HG03565 (cell line): ENCODE data around the gene CHAMP1.
A peak's percentile ranks its signal among the peaks of the same experiment; 100 is the strongest.

Experiments
- ATAC-seq: cut with Tn5 transposase; IDR thresholded peaks from one replicate; pipeline ENCODE4 v1.9.1; 2021; ENCODE audit warnings: mild to moderate bottlenecking, moderate library complexity; ENCODE audit not compliant: unreplicated experiment

Gene CHAMP1, protein sequence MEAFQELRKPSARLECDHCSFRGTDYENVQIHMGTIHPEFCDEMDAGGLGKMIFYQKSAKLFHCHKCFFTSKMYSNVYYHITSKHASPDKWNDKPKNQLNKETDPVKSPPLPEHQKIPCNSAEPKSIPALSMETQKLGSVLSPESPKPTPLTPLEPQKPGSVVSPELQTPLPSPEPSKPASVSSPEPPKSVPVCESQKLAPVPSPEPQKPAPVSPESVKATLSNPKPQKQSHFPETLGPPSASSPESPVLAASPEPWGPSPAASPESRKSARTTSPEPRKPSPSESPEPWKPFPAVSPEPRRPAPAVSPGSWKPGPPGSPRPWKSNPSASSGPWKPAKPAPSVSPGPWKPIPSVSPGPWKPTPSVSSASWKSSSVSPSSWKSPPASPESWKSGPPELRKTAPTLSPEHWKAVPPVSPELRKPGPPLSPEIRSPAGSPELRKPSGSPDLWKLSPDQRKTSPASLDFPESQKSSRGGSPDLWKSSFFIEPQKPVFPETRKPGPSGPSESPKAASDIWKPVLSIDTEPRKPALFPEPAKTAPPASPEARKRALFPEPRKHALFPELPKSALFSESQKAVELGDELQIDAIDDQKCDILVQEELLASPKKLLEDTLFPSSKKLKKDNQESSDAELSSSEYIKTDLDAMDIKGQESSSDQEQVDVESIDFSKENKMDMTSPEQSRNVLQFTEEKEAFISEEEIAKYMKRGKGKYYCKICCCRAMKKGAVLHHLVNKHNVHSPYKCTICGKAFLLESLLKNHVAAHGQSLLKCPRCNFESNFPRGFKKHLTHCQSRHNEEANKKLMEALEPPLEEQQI

GRCh38 chr13:114314074-114314912 is at the start of gene CHAMP1:
CHAMP1 (plus strand) TSS chr13:114314503; CDS start chr13:114323843, 9,340 bp downstream.
- ATAC-seq, result peak; percentile 79

- ATAC-seq, result no peak
These were observed 49.3 kb upstream of the CHAMP1 start for GRCh38 chr13:114264886-114265611.

DNA sequence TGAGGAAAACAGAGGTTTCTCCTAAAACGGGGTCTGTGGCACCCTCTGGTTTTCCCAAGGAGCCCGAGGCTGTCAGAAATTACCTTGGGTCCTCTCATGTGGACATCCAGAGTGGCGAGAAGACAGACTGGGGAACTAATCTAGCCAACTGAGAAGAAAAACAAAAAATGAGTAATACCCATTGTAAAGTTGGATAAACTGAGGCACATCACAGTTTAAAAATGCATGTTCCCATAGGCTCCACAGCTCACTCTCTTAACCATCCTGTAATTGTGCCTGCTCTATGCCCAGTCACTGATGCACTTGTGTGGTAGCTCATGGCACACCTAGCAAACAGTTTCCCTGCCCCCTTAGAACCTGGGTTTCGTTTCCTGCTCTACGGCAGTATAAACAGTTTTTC is 48.1 kb upstream of the CHAMP1 start:
- ATAC-seq, result no peak

DNA sequence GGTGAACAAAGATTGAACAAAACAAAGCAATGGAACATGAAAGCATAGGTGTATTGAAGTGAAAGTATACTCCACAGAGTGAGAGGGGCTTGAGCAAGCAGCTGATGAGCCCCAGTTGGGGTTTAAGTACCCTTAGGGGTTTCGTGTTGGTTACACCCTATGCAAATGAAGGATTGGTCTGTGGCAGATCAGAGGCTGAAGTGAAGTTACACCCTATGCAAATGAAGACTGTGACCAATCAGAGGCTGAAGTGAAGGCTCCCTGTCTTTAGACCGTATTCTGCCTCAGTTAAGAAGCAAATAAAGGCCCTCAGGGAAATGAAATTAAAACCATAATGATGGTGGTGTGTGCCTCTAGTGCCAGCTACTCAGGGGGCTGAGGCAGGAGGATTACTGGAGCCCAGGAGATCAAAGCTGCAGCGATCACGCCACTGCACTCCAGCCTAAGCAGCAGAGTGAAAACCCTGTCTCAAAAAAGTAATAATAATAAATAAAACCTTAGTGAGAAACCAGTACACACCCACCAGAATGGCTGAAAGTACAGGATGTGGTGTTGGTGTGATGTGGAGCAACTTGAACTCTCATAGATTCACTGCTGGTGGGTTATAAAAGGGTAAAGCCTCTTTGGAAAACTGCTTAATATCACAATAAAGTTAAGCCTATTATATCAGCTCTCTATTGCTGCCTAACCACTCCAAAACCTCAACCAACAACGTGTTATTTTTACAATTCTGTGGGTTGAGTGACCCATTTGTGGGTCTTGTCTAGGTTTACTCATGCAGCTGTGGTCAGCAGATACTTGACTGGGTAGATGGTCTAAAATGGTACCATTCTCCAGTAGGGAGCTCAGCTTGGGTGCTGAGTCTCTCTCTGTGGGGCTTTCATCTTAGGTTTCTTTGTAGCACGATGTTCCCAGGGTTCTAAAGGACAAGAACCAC is 45.7 kb upstream of the CHAMP1 start:
- no peak for ATAC-seq

- no peak for ATAC-seq
These were observed 45.0 kb upstream of the CHAMP1 start for GRCh38 chr13:114269281-114269770.

- no peak for ATAC-seq
These were observed 41.3 kb upstream of the CHAMP1 start for GRCh38 chr13:114272977-114273376.

DNA sequence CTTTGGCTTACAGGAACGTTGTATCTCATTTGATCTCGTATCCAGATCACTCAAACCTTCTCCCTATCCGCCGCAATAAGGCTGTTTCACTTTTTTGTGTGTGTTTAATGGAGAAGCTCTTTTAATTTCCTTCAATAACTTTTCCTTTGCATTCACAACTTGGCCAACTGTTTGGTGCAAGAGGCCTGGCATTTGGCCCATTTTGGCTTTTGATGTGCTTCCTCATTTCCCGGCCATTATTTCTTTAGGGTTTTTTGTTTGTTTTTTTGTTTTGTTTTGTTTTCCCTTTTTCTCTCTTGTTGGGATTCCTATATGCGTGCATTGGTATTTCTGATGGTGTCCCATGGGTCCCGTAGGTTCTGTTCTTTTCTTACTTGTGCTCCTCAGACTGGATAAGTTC is 39.0 kb upstream of the CHAMP1 start:
- no peak for ATAC-seq

- ATAC-seq, result no peak
These were observed 35.2 kb upstream of the CHAMP1 start for GRCh38 chr13:114279146-114279545.

- no peak for ATAC-seq
These were observed 34.4 kb upstream of the CHAMP1 start for GRCh38 chr13:114279758-114280355.

DNA sequence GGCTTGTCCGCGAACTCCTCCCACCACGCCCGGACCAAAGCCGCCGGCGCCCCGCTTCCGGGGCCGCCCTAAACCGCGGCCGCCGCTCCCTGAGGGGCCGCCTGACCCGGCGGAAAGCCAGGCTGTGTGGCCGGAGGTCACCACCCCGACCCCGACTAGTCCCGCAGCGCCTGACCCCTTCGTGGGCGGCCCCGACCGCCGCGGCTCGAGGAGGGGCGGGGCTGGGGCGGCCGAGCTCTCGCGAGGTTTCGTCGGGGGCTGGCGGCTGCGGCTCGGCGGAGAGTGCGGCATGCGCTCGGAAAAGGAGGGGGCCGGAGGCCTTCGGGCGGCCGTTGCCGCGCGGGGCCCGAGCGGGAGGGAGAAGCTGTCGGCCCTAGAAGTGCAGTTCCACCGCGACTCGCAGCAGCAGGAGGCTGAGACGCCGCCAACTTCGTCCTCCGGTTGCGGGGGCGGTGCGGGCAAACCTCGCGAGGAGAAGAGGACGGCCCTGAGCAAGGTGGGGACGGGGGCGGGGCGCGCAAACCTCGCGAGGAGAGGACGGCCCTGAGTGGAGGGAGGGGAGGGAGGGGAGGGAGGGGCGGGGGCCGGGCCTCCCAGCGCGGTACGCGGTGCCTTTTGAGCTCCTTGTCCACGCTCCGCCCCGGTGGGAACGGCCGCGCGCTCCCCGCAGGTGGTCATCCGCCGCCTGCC is 32.8 kb upstream of the CHAMP1 start, which contains the start of gene UPF3A:
Gene UPF3A, plus strand, starts transcription at position 251 of the 690 bp plus-strand sequence. Its CDS starts 39 bp downstream, at position 290.
- peak; percentile 40 for ATAC-seq

DNA sequence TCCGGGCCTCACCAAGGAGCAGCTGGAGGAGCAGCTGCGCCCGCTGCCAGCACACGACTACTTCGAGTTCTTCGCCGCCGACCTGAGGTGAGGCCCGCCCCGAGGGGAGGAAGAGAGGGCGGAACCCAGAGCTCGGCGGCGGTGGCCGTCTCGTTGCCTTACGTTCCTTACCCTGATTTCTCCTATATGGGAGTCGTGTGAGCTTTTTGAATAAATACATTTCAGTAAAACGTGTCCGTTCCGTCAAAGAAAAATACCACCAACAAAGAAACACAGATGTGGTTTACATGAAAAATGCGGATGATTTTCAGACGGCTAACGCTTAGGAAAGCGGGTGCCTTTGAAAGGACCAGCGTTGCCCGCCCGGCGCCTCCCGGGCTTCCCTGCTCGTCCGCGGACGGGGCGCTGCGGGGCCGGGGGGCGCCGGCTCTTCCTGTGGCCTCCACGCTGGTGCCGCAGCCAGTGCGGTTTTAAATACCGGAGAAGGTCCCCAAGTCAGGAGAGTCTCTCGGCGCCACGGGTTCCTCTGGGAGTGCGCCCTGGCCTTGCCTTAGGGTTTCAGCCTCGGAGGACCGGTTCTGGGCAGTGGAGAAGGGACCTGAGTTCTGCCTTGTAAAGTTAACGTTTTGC is 32.1 kb upstream of the CHAMP1 start:
- peak; percentile 35 for ATAC-seq

DNA sequence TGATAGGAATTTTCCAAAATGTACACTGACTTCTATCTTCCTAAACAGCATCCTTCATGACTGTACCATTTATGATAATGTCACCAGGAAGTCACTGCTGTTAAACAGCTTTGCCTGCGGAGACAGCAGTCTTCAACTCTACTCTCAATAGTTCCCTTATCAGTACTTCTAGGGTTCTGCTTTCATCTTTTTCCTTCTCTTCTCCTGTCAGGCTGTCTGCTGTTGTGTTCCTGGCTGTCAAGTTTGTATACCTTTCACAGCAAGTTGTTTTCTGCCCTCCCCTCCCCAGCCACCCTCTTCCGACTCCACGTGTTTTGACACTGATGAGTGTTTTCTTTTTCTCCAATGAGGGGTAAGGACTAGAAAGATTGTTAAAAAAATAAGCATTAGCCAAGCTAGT is 30.7 kb upstream of the CHAMP1 start:
- ATAC-seq, result no peak

DNA sequence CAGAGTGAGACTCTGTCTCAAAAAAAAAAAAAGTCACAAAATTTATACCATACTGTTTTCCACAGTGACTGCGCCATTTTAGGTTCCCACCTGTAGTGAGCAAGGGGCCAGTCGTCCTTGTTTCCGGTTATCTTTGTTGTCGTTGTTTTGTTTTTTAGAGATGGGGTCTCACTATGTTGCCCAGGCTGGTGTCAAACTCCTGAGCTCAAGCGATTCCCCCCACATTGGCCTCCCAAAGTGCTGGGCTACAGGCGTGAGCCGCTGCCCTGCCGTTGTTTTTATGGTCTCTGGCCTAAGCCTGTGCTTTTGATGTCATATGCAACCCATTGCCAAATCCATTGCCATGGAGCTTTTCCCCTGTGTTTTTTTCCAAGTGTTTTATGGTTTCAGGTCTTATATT is 29.6 kb upstream of the CHAMP1 start:
- ATAC-seq, result no peak

GRCh38 chr13:114285166-114285808 is 29.0 kb upstream of the CHAMP1 start:
- no peak for ATAC-seq

GRCh38 chr13:114286808-114287207 is 27.5 kb upstream of the CHAMP1 start:
- ATAC-seq, result no peak

DNA sequence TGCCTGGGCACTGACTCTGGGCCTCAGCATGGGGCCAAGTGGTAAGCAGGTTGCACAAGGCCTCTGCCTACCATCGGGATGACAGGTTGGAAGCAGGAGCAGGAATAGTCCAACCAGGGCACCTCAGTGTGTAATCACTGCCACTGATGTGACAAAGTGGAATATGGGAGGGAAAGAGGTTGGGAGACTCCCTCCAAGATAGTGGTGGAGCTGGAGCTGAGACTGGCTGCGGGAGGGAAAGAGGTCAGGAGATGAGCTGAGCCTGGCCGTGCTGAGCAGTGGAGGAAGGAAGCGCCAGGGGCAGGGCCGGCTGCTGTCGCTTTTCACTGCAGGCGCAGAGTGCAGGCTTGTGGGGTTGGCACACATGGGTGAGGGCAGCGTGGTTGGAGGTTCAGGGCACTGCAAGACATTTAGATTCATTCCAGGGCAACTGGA is 26.1 kb upstream of the CHAMP1 start:
- no peak for ATAC-seq

DNA sequence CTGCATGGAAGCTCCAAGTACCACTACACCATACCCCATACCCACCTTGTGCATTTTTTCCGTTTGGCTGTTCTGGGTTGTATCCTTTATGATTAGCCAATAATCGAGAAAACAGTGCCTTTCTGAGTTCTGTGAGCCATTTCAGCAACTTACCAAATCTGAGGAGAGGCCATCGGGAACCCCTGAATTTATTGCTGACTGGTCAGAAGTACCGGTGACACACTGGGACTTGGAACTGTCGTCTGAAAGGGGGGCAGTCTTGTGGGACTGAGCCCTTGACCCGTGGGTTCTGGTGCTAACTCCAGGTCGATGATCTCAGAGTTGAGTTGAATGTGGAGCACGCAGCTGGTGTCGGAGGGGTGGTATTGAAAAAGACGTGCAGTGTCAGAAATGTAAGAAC is 17.9 kb upstream of the CHAMP1 start:
- no peak for ATAC-seq
